ENCODE measurements around the gene PBX1.

DNA sequence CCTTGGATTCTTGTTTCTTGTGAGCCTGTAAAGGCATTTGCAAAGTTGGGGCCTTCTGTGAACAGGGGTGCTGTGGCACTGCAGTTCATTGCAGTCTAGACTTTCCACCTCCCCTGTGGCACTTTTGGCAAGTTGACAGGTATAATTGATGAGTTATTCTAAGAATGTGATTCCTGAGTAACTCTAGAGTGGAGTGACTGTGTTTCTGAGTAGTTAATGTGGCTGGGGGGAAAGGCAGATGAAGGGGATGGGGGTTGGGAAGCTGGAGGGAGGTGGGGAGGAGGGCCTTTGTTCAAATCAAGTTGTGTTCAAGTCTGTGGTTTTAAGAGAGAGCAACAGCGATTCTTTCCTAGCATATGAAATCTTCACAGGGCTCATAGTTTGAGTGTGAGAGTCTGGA, 32.9 kb downstream of the PBX1 start:
- TF ChIP-seq, protein P1, sequence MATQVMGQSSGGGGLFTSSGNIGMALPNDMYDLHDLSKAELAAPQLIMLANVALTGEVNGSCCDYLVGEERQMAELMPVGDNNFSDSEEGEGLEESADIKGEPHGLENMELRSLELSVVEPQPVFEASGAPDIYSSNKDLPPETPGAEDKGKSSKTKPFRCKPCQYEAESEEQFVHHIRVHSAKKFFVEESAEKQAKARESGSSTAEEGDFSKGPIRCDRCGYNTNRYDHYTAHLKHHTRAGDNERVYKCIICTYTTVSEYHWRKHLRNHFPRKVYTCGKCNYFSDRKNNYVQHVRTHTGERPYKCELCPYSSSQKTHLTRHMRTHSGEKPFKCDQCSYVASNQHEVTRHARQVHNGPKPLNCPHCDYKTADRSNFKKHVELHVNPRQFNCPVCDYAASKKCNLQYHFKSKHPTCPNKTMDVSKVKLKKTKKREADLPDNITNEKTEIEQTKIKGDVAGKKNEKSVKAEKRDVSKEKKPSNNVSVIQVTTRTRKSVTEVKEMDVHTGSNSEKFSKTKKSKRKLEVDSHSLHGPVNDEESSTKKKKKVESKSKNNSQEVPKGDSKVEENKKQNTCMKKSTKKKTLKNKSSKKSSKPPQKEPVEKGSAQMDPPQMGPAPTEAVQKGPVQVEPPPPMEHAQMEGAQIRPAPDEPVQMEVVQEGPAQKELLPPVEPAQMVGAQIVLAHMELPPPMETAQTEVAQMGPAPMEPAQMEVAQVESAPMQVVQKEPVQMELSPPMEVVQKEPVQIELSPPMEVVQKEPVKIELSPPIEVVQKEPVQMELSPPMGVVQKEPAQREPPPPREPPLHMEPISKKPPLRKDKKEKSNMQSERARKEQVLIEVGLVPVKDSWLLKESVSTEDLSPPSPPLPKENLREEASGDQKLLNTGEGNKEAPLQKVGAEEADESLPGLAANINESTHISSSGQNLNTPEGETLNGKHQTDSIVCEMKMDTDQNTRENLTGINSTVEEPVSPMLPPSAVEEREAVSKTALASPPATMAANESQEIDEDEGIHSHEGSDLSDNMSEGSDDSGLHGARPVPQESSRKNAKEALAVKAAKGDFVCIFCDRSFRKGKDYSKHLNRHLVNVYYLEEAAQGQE (IDR thresholded peaks at IDR 0.05; ENCODE audit: insufficient read depth in 1 of 2, low read depth in 2 of 2, low read length in 2 of 2) = no peak
- TF ChIP-seq POLR2AphosphoS5 (IDR thresholded peaks at IDR 0.05; ENCODE audit: low read depth, low read length) (no peak), TAF1 (IDR thresholded peaks at IDR 0.05; ENCODE audit: borderline replicate concordance, insufficient read depth, low read length) (no peak), FOXP2 (optimal IDR thresholded peaks at IDR 0.05; ENCODE audit: borderline replicate concordance, extremely low read depth, extremely low read length, insufficient read depth) (no peak), SIN3A (IDR thresholded peaks at IDR 0.05; ENCODE audit: borderline replicate concordance, insufficient read depth, low read length) (no peak)
